ENCODE measurements around the gene DHCR24. TPM values are rescaled to one million over a fixed set of nuclear protein-coding genes. Genes with fewer than 3 reads are reported as not detected.

DHCR24 gene
- total and polyA plus RNA-seq, 7 donors, result 4.4 to 194 (median 12.6) TPM

- Histone ChIP-seq H3K9me3 (no peaks in the 10 kb centered on the region), H3K27ac (no peak overlapping the region), H3K4me1 (no peaks in the 10 kb centered on the region), H3K27me3 (no peaks in the 10 kb centered on the region), H3K4me3 (no peak overlapping the region), H3K36me3 (no peaks in the 10 kb centered on the region)
- DNase-seq, result no peak
- 77 to 81% methylated on average over 6 of the region's 6 CpGs for WGBS, 2 donors
- no peak for TF ChIP-seq EP300 (IDR thresholded peaks at IDR 0.05)
- no peak for TF ChIP-seq POLR2A (IDR thresholded peaks at IDR 0.05)
- intact Hi-C loops (cut with DNase I), result no loop called here
These were observed 49.8 kb downstream of the DHCR24 start for GRCh38 chr1:54837002-54837853.

- Histone ChIP-seq H3K36me3 (no peaks in the 10 kb centered on the region), H3K4me1 (no peaks in the 10 kb centered on the region), H3K27ac (no peak overlapping the region), H3K4me3 (no peak overlapping the region), H3K9me3 (peaks cover 0 to under 1% (median 0%) of the 10 kb centered on the region in 4 donors), H3K27me3 (no peaks in the 10 kb centered on the region)
- DNase-seq, result no peak
- 86 to 92% methylated on average over 8 of the region's 8 CpGs for WGBS, 2 donors
- intact Hi-C loops (cut with DNase I), result no loop called here
- TF ChIP-seq POLR2AphosphoS5 (IDR thresholded peaks at IDR 0.05), result no peak
- no peak for TF ChIP-seq POLR2A (IDR thresholded peaks at IDR 0.05)
- no peak for TF ChIP-seq EP300 (IDR thresholded peaks at IDR 0.05)
- TF ChIP-seq CTCF (IDR thresholded peaks at IDR 0.05), result no peak
These were observed 50.4 kb downstream of the DHCR24 start for GRCh38 chr1:54836594-54836993.

GRCh38 chr1:54835970-54836369, 51.0 kb downstream of the DHCR24 start:
- no peaks in the 10 kb centered on the region for H3K4me1 ChIP-seq
- H3K27ac ChIP-seq, result no peak overlapping the region
- no peaks in the 10 kb centered on the region for H3K27me3 ChIP-seq
- 63 to 69% methylated on average over 5 of the region's 5 CpGs for WGBS, 2 donors
- H3K9me3 ChIP-seq, result peaks cover 0 to 5% (median 0%) of the 10 kb centered on the region in 4 donors
- H3K36me3 ChIP-seq, result no peaks in the 10 kb centered on the region
- no peak for DNase-seq
- intact Hi-C loops (cut with DNase I), result no loop called here
- TF ChIP-seq EP300 (IDR thresholded peaks at IDR 0.05), result no peak
- no peak for TF ChIP-seq POLR2A (IDR thresholded peaks at IDR 0.05)
- no peak for TF ChIP-seq CTCF (IDR thresholded peaks at IDR 0.05)
- TF ChIP-seq POLR2AphosphoS5 (IDR thresholded peaks at IDR 0.05), result no peak
- no peak overlapping the region for H3K4me3 ChIP-seq

- Histone ChIP-seq H3K4me3 (no peak overlapping the region), H3K4me1 (no peaks in the 10 kb centered on the region), H3K27ac (no peak overlapping the region), H3K9me3 (peaks cover 0 to 5% (median 0%) of the 10 kb centered on the region in 4 donors), H3K27me3 (no peaks in the 10 kb centered on the region), H3K36me3 (no peaks in the 10 kb centered on the region)
- intact Hi-C loops (cut with DNase I), result no loop called here
- DNase-seq, result no peak
- 58 to 86% methylated on average over 6 of the region's 6 CpGs for WGBS, 2 donors
- TF ChIP-seq CTCF (IDR thresholded peaks at IDR 0.05) (no peak), EP300 (IDR thresholded peaks at IDR 0.05) (no peak), POLR2A (IDR thresholded peaks at IDR 0.05) (no peak), POLR2AphosphoS5 (IDR thresholded peaks at IDR 0.05) (no peak)
These were observed 51.7 kb downstream of the DHCR24 start for GRCh38 chr1:54835131-54835898.

- WGBS, 2 donors, result 96 to 99% methylated on average over 1 of the region's 1 CpG
- no peak for DNase-seq
- no peaks in the 10 kb centered on the region for H3K36me3 ChIP-seq
- TF ChIP-seq CTCF (IDR thresholded peaks at IDR 0.05) (no peak), EP300 (IDR thresholded peaks at IDR 0.05) (no peak), POLR2A (IDR thresholded peaks at IDR 0.05) (no peak), POLR2AphosphoS5 (IDR thresholded peaks at IDR 0.05) (no peak)
- intact Hi-C loops (cut with DNase I), result no loop called here
- H3K27ac ChIP-seq, result no peak overlapping the region
- H3K9me3 ChIP-seq, result peaks cover 0 to 5% (median 0%) of the 10 kb centered on the region in 4 donors
- no peaks in the 10 kb centered on the region for H3K4me1 ChIP-seq
- no peak overlapping the region for H3K4me3 ChIP-seq
- no peaks in the 10 kb centered on the region for H3K27me3 ChIP-seq
These were observed 52.9 kb downstream of the DHCR24 start for GRCh38 chr1:54834007-54834541.
